ENCODE results near the gene MPRIP.
"Not testable (repeated sequence)": the region's sequence is repeated elsewhere in the genome, so short reads cannot be mapped to it uniquely, and the experiment has no call there.

The MPRIP gene

DNA sequence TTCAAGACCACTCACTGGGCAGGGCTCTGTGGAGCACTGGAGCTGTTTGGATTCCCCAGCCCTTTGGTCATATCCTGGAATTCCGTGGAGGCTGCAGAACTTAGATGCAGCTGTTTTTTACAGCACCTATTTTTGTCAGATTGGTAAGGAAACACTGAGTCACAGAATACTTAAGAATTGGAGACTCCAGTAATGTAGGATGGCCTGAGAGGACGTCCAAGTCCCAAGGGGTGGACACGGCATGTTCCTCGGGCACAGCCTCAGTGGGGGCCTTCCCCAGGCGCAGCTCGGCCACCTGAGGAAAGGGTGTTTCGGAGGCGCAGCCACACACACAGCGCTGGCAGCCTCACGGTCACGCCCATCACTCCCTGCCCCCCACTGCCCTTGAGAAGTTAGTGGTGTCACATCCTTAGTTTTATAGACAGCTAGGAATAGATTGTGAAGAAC is 149.1 kb downstream of the MPRIP start:
- Histone ChIP-seq H3K27ac (no peak overlapping the region), H3K27me3 (ENCODE audit: insufficient read depth, low read depth, severe bottlenecking) (no peaks in the 10 kb centered on the region), H3K36me3 (peaks cover 6% of the 10 kb centered on the region), H3K4me3 (ENCODE audit: low read depth, low read length) (no peak overlapping the region), H3K9me3 (ENCODE audit: severe bottlenecking) (no peaks in the 10 kb centered on the region)
- TF ChIP-seq, protein P1, sequence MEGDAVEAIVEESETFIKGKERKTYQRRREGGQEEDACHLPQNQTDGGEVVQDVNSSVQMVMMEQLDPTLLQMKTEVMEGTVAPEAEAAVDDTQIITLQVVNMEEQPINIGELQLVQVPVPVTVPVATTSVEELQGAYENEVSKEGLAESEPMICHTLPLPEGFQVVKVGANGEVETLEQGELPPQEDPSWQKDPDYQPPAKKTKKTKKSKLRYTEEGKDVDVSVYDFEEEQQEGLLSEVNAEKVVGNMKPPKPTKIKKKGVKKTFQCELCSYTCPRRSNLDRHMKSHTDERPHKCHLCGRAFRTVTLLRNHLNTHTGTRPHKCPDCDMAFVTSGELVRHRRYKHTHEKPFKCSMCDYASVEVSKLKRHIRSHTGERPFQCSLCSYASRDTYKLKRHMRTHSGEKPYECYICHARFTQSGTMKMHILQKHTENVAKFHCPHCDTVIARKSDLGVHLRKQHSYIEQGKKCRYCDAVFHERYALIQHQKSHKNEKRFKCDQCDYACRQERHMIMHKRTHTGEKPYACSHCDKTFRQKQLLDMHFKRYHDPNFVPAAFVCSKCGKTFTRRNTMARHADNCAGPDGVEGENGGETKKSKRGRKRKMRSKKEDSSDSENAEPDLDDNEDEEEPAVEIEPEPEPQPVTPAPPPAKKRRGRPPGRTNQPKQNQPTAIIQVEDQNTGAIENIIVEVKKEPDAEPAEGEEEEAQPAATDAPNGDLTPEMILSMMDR (IDR thresholded peaks at IDR 0.05; ENCODE audit: low read depth, low read length) = no peak
- DNase-seq = no peak

DNA sequence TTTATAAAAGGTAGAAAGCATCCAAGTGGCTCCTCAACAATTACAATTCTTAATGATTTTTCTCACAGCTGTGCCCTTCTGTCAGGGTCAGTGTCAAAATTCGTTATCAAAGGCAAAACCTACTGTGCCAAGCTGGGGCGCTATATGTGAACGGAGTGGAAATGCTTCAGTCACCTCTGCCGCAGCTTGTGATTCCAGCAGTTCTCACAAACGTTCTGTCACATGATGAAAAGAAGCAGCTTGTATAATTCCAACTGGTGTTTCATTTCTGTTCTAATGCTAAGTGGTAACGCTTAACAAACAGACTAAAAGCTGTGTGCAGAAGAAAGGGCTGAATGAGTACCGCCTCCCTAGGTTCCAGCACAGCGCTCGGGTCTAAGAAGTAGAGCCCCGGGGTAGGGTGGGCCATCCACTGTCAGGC is 149.7 kb downstream of the MPRIP start:
- no peak overlapping the region for H3K27ac ChIP-seq
- no peaks in the 10 kb centered on the region for H3K9me3 ChIP-seq (ENCODE audit: severe bottlenecking)
- no peaks in the 10 kb centered on the region for H3K27me3 ChIP-seq (ENCODE audit: insufficient read depth, low read depth, severe bottlenecking)
- peaks cover 5% of the 10 kb centered on the region for H3K36me3 ChIP-seq
- no peak for DNase-seq
- TF ChIP-seq, protein P1 (IDR thresholded peaks at IDR 0.05; ENCODE audit: low read depth, low read length) = no peak
- no peak overlapping the region for H3K4me3 ChIP-seq (ENCODE audit: low read depth, low read length)

DNA sequence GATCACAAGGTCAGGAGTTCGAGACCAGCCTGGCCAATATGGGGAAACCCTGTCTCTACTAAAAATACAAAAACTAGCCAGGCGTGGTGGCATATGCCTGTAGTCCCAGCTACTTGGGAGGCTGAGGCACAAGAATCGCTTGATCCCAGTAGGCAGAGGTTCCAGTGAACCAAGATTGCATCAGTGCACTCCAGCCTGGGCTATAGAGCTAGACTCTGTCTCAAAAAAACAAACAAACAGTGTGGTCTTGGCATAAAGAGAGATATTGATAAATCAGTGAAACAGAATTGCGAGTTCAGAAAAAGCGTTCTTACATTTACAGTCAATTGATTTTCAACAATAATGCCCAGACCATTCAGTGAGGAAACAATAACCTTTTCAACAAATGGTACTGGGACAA is 153.2 kb downstream of the MPRIP start:
- not testable (repeated sequence) for H3K36me3 ChIP-seq; H3K4me3 ChIP-seq (ENCODE audit: low read depth, low read length); DNase-seq; H3K27me3 ChIP-seq (ENCODE audit: insufficient read depth, low read depth, severe bottlenecking); H3K27ac ChIP-seq; H3K9me3 ChIP-seq (ENCODE audit: severe bottlenecking)

DNA sequence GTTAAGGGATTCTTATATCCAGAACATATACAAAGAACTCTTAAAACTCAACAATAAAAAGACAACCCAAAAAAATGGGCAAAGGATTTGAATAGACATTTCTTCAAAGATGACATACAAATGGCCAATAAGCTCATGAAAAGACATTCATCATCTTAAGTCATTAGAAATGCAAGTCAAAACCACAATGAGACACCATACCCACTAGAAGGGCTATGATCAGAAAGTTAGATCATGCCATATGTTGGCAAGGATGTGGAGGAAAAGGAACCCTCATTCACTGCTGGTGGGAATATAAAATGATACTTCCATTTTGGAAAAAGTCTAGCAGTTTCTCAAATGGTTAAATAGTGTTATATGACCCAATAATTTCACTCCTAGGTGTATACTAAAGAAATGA is 154.5 kb downstream of the MPRIP start:
- Histone ChIP-seq H3K9me3 (ENCODE audit: severe bottlenecking) (no peaks in the 10 kb centered on the region), H3K36me3 (peaks cover 12% of the 10 kb centered on the region), H3K27me3 (ENCODE audit: insufficient read depth, low read depth, severe bottlenecking) (no peaks in the 10 kb centered on the region), H3K27ac (no peak overlapping the region), H3K4me3 (ENCODE audit: low read depth, low read length) (no peak overlapping the region)
- no peak for DNase-seq
- TF ChIP-seq, protein P1 (IDR thresholded peaks at IDR 0.05; ENCODE audit: low read depth, low read length) = no peak

DNA sequence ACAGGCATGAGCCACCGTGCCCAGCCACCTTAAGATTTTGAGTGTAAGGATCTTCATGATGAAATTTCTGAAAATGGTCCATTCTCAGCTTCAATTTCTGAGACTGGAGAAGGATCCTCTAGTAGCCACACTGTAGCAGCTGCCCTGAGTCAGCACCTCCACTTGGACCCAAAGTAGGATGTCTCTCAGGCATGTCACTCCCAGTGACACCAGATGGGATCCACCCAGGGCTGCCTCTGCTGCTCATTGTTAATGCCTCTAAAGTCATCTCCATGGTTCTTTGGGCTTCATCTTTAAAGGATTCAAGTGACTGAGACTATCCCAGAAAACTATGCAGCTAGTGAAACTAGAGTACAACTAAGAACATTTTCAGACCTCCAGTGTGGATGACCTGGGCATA is 156.0 kb downstream of the MPRIP start:
- H3K4me3 ChIP-seq (ENCODE audit: low read depth, low read length) = no peak overlapping the region
- TF ChIP-seq, protein P1 (IDR thresholded peaks at IDR 0.05; ENCODE audit: low read depth, low read length) = no peak
- peaks cover 27% of the 10 kb centered on the region for H3K36me3 ChIP-seq
- no peaks in the 10 kb centered on the region for H3K27me3 ChIP-seq (ENCODE audit: insufficient read depth, low read depth, severe bottlenecking)
- H3K9me3 ChIP-seq (ENCODE audit: severe bottlenecking) = no peaks in the 10 kb centered on the region
- no peak overlapping the region for H3K27ac ChIP-seq
- DNase-seq = no peak

DNA sequence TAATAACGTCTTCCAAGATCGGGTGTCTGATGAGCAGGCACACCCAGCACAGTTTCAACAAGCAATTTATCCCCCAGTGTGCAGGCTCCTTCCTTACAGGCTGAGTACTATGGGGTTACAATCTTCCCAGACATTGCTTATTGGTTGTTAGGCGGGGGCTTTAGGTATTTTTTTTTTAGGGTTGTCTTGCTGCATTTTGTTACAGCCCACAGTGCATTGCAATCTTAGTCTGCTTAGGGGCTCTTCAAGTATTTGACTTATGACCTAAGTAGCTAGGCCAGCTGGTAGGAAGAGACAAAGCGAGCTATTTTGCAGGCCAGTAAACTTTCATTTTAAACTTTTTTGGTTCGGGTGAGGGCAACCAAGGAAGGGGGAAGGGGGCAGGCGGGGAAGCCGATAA is 158.1 kb downstream of the MPRIP start:
- no peak for DNase-seq
- TF ChIP-seq, protein P1 (IDR thresholded peaks at IDR 0.05; ENCODE audit: low read depth, low read length) = no peak
- H3K9me3 ChIP-seq (ENCODE audit: severe bottlenecking) = no peaks in the 10 kb centered on the region
- H3K36me3 ChIP-seq = peaks cover 42% of the 10 kb centered on the region
- no peak overlapping the region for H3K4me3 ChIP-seq (ENCODE audit: low read depth, low read length)
- no peak overlapping the region for H3K27ac ChIP-seq
- no peaks in the 10 kb centered on the region for H3K27me3 ChIP-seq (ENCODE audit: insufficient read depth, low read depth, severe bottlenecking)
